ENCODE data around the gene RFWD3.

RFWD3 gene

GRCh38 chr16:74606521-74607309, 60.0 kb downstream of the RFWD3 start, which contains the start of gene GLG1:
TSS of gene GLG1 (minus strand) at chr16:74607114. CDS start at chr16:74607094, 20 bp downstream.
- CTCF ChIA-PET, result interaction anchor here (1.2 to 1.4 kb wide), 2 partner anchors 12 kb away, joined by 3 to 5 read pairs; no protein-coding TSS in a partner anchor
- POLR2A ChIA-PET, result interaction anchor here (0.6 to 1.0 kb wide), 2 partner anchors 49 to 60 kb away, joined by 3 read pairs; partner anchors contain the start of gene RFWD3
- DNase-seq (ENCODE audit: extremely low spot score), result peak; percentile 92
- TF ChIP-seq, protein P1, sequence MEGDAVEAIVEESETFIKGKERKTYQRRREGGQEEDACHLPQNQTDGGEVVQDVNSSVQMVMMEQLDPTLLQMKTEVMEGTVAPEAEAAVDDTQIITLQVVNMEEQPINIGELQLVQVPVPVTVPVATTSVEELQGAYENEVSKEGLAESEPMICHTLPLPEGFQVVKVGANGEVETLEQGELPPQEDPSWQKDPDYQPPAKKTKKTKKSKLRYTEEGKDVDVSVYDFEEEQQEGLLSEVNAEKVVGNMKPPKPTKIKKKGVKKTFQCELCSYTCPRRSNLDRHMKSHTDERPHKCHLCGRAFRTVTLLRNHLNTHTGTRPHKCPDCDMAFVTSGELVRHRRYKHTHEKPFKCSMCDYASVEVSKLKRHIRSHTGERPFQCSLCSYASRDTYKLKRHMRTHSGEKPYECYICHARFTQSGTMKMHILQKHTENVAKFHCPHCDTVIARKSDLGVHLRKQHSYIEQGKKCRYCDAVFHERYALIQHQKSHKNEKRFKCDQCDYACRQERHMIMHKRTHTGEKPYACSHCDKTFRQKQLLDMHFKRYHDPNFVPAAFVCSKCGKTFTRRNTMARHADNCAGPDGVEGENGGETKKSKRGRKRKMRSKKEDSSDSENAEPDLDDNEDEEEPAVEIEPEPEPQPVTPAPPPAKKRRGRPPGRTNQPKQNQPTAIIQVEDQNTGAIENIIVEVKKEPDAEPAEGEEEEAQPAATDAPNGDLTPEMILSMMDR (IDR thresholded peaks at IDR 0.05; ENCODE audit: control extremely low read depth, extremely low read depth, low read depth, missing control alignments), result peak; percentile 14

GRCh38 chr16:74605746-74606520, 60.7 kb downstream of the RFWD3 start:
- CTCF ChIA-PET, result interaction anchor here (1.4 kb wide), 1 partner anchor 11 kb away, joined by 5 read pairs; no protein-coding TSS in a partner anchor
- TF ChIP-seq, protein P1 (IDR thresholded peaks at IDR 0.05; ENCODE audit: control extremely low read depth, extremely low read depth, low read depth, missing control alignments), result no peak
- DNase-seq (ENCODE audit: extremely low spot score), result no peak
- POLR2A ChIA-PET, result interaction anchor here (0.6 to 0.7 kb wide), 2 partner anchors 8 to 20 kb away, joined by 3 read pairs; no protein-coding TSS in a partner anchor

- ChIA-PET POLR2A (interaction anchor here (0.6 to 0.7 kb wide), 2 partner anchors 8 to 19 kb away, joined by 3 read pairs; no protein-coding TSS in a partner anchor), CTCF (no interaction called here)
- TF ChIP-seq, protein P1 (IDR thresholded peaks at IDR 0.05; ENCODE audit: control extremely low read depth, extremely low read depth, low read depth, missing control alignments), result no peak
- DNase-seq (ENCODE audit: extremely low spot score), result no peak
Observed at GRCh38 chr16:74605332-74605731, 61.3 kb downstream of the RFWD3 start.

DNA sequence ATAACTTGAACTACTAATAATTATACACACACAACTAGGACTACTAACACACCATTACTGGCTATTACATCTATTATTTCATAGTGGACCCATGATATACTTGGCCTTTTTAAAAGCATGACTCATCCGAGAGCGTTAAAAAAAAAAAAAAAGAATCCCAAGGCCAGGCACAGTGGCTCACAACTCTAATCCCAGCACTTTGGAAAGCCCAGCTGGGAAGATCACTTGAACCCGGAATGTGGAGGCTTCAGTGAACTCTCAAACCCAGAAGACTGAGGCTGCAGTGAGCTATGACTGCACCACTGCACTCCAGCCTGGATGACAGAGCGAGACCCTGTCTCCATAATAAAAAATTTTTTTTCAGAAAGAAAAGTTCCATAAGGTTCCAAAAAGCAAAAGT, 62.8 kb downstream of the RFWD3 start:
- POLR2A ChIA-PET, result no interaction called here
- CTCF ChIA-PET, result no interaction called here

GRCh38 chr16:74601126-74601871, 65.4 kb downstream of the RFWD3 start:
- ChIA-PET POLR2A (interaction anchor here (0.6 kb wide), 2 partner anchors 93 to 1446 kb away, joined by 3 read pairs; no protein-coding TSS in a partner anchor), CTCF (interaction anchor here (1.1 to 1.5 kb wide), 2 partner anchors 15 to 40 kb away, joined by 3 to 4 read pairs; no protein-coding TSS in a partner anchor)
- TF ChIP-seq, protein P1 (IDR thresholded peaks at IDR 0.05; ENCODE audit: control extremely low read depth, extremely low read depth, low read depth, missing control alignments), result no peak
- no peak for DNase-seq (ENCODE audit: extremely low spot score)

More for the DNA sequence above, 62.8 kb downstream of the RFWD3 start:
- DNase-seq (ENCODE audit: extremely low spot score), result no peak
- TF ChIP-seq, protein P1 (IDR thresholded peaks at IDR 0.05; ENCODE audit: control extremely low read depth, extremely low read depth, low read depth, missing control alignments), result no peak

Measured in GM10248 (cell line).